Mesenchymal stem cell (in vitro differentiated cells and primary cell): Measurements from ENCODE around the gene CAST.

Experiments used
- DNase-seq: peaks from one replicate; pipeline ENCODE4 v3.0.0-alpha.2; 2013
- H2AFZ ChIP-seq: one replicate; pipeline ENCODE4 v1.6.1; 2013; ENCODE audit warnings: low read depth, mild to moderate bottlenecking, control low read depth, inconsistent platforms, low read length, moderate library complexity
- H2AK5ac ChIP-seq: 2 replicates; pipeline ENCODE4 v1.6.1; 2013; ENCODE audit warnings: low read length, moderate library complexity, mild to moderate bottlenecking, inconsistent platforms; ENCODE audit not compliant: severe bottlenecking
- H2BK120ac ChIP-seq: one replicate; pipeline ENCODE4 v1.6.1; 2013; ENCODE audit warnings: low read depth, mild to moderate bottlenecking, inconsistent platforms, low read length, moderate library complexity
- H2BK12ac ChIP-seq, 2 experiments: one replicate each; pipeline ENCODE4 v1.6.1; 2013; ENCODE audit warnings: inconsistent platforms in 2 of 2, low read length in 2 of 2, mild to moderate bottlenecking in 2 of 2, moderate library complexity in 2 of 2, control low read depth in 1 of 2
- H2BK15ac ChIP-seq: one replicate; pipeline ENCODE4 v1.6.1; 2013; ENCODE audit warnings: mild to moderate bottlenecking, low read depth, inconsistent platforms; ENCODE audit not compliant: poor library complexity, severe bottlenecking
- H2BK5ac ChIP-seq: 2 replicates; pipeline ENCODE4 v1.6.1; 2013; ENCODE audit warnings: low read depth, mild to moderate bottlenecking, low read length, control low read depth, inconsistent platforms; ENCODE audit not compliant: poor library complexity, severe bottlenecking
- H3K14ac ChIP-seq, 2 experiments: one replicate each; pipeline ENCODE4 v1.6.1; 2013; ENCODE audit warnings: inconsistent platforms in 2 of 2, low read length in 2 of 2, control low read depth in 1 of 2, mild to moderate bottlenecking in 1 of 2, moderate library complexity in 1 of 2
- H3K18ac ChIP-seq, 2 experiments: one replicate each; pipeline ENCODE4 v1.6.1; 2013; ENCODE audit warnings: inconsistent platforms in 2 of 2, low read length in 2 of 2, control low read depth in 1 of 2, low read depth in 1 of 2, mild to moderate bottlenecking in 1 of 2
- H3K23ac ChIP-seq, 2 experiments: one replicate each; pipeline ENCODE4 v1.6.1; 2013; ENCODE audit warnings: inconsistent platforms in 2 of 2, low read length in 2 of 2, mild to moderate bottlenecking in 2 of 2, moderate library complexity in 2 of 2, control low read depth in 1 of 2
- H3K27ac ChIP-seq: 2 replicates; pipeline ENCODE4 v1.5.1; 2013; ENCODE audit warnings: mild to moderate bottlenecking, moderate library complexity, low read length, control low read depth, inconsistent platforms; ENCODE audit not compliant: poor library complexity, severe bottlenecking
- H3K27me3 ChIP-seq, 2 experiments: 2 replicates each; pipeline versions ENCODE4 v1.6.1 to v1.7.0; 2013; ENCODE audit warnings: low read length in 2 of 2, mild to moderate bottlenecking in 2 of 2, moderate library complexity in 2 of 2, control low read depth in 1 of 2, inconsistent platforms in 1 of 2; ENCODE audit not compliant: control insufficient read depth in 1 of 2, insufficient read depth in 1 of 2
- H3K36me3 ChIP-seq, 2 experiments: 2 replicates each; pipeline versions ENCODE4 v1.6.1 to v1.7.0; 2013; ENCODE audit warnings: low read length in 2 of 2, control low read depth in 1 of 2, inconsistent platforms in 1 of 2, low read depth in 1 of 2, mild to moderate bottlenecking in 1 of 2; ENCODE audit not compliant: insufficient read depth in 2 of 2, control insufficient read depth in 1 of 2
- H3K4ac ChIP-seq, 2 experiments: one replicate each; pipeline ENCODE4 v1.6.1; 2013; ENCODE audit warnings: inconsistent platforms in 2 of 2, low read length in 2 of 2, mild to moderate bottlenecking in 2 of 2, moderate library complexity in 2 of 2, control low read depth in 1 of 2, low read depth in 1 of 2
- H3K4me1 ChIP-seq: 2 replicates; pipeline ENCODE4 v1.6.1; 2013; ENCODE audit warnings: low read depth, low read length, control low read depth; ENCODE audit not compliant: control insufficient read depth, insufficient read depth
- H3K4me2 ChIP-seq: 2 replicates; pipeline ENCODE4 v1.6.1; 2013; ENCODE audit warnings: low read length, mild to moderate bottlenecking, inconsistent platforms; ENCODE audit not compliant: poor library complexity, severe bottlenecking
- H3K4me3 ChIP-seq, 2 experiments: 2 replicates each; pipeline versions ENCODE4 v1.5.1 to v1.7.0; 2013; ENCODE audit warnings: low read length in 2 of 2, mild to moderate bottlenecking in 2 of 2, control low read depth in 1 of 2, low read depth in 1 of 2; ENCODE audit not compliant: insufficient read depth in 1 of 2
- H3K79me1 ChIP-seq: replicated peaks from 2 replicates; pipeline ENCODE4 v1.6.1; 2013; ENCODE audit warnings: mild to moderate bottlenecking, control low read depth, low read length, inconsistent platforms; ENCODE audit not compliant: poor library complexity, severe bottlenecking
- H3K9ac ChIP-seq: 2 replicates; pipeline ENCODE4 v1.7.0; 2013; ENCODE audit warnings: mild to moderate bottlenecking, low read length, moderate library complexity
- H3K9me3 ChIP-seq: 2 replicates; pipeline ENCODE4 v1.7.0; 2013; ENCODE audit warnings: mild to moderate bottlenecking, low read length; ENCODE audit not compliant: control insufficient read depth
- H4K8ac ChIP-seq: one replicate; pipeline ENCODE4 v1.6.1; 2013; ENCODE audit warnings: inconsistent platforms, mild to moderate bottlenecking, low read length, moderate library complexity
- H4K91ac ChIP-seq: one replicate; pipeline ENCODE4 v1.6.1; 2013; ENCODE audit warnings: mild to moderate bottlenecking, low read length, inconsistent platforms
- WGBS: methylation state at CpG from one replicate; pipeline ENCODE4 v1.1.7; 2013; ENCODE audit warnings: mixed read lengths; 5-methylcytosine and 5-hydroxymethylcytosine counted together

Gene CAST

DNA sequence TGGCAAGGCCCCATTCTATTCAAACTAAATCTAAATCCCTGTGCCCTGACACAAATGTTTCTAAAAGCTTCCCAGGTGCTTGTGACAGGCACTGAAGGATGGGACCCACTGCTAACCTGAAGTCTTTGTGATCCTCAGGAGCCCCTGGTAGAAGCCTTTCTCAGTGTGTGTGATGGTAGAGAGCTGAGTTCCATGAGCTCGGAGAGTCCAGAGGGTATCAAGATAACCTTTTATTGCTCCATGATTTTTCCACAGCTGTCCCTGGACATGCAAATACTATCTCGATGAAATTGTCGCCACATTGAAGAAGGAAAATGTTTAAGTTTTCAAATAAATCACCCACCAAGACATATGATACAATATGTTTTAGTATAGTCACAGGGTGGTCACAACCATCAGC, 7.7 kb downstream of the CAST start:
- Histone ChIP-seq H3K79me1 (peaks cover 28% of the 10 kb centered on the region), H2AK5ac (no peak overlapping the region), H3K9ac (no peak overlapping the region), H4K8ac (no peak overlapping the region), H3K14ac (no peak overlapping the region), H3K27me3 (no peaks in the 10 kb centered on the region), H3K36me3 (peaks cover 0 to 22% of the 10 kb centered on the region in 2 experiments), H2AFZ (no peak overlapping the region), H2BK12ac (no peak overlapping the region), H2BK15ac (no peak overlapping the region), H3K4me3 (no peak overlapping the region), H3K4ac (no peak overlapping the region), H2BK5ac (no peak overlapping the region), H3K18ac (no peak overlapping the region), H3K4me2 (no peak overlapping the region), H2BK120ac (no peak overlapping the region), H4K91ac (no peak overlapping the region), H3K23ac (no peak overlapping the region), H3K27ac (no peak overlapping the region), H3K4me1 (peaks cover 2% of the 10 kb centered on the region), H3K9me3 (no peaks in the 10 kb centered on the region)
- no peak for DNase-seq
- WGBS: 100% methylated on average over 1 of the region's 3 CpGs

- Histone ChIP-seq H3K4me1 (peaks cover 2% of the 10 kb centered on the region), H3K27me3 (no peaks in the 10 kb centered on the region), H3K9me3 (no peaks in the 10 kb centered on the region), H3K79me1 (peaks cover 27% of the 10 kb centered on the region), H3K36me3 (peaks cover 0 to 35% of the 10 kb centered on the region in 2 experiments), H4K91ac (no peak overlapping the region), H2AK5ac (no peak overlapping the region), H2AFZ (no peak overlapping the region), H4K8ac (no peak overlapping the region), H2BK12ac (no peak overlapping the region), H3K18ac (no peak overlapping the region), H3K4ac (no peak overlapping the region), H3K9ac (no peak overlapping the region), H2BK5ac (no peak overlapping the region), H3K27ac (no peak overlapping the region), H3K4me3 (no peak overlapping the region), H2BK120ac (no peak overlapping the region), H3K14ac (no peak overlapping the region), H3K23ac (no peak overlapping the region), H3K4me2 (no peak overlapping the region), H2BK15ac (no peak overlapping the region)
- DNase-seq: no peak
- 98% methylated on average over 5 of the region's 5 CpGs for WGBS
Observed at GRCh38 chr5:96671441-96671840, 9.3 kb downstream of the CAST start.

- Histone ChIP-seq H3K4me2 (no peak overlapping the region), H3K4me3 (no peak overlapping the region), H2BK5ac (no peak overlapping the region), H3K23ac (no peak overlapping the region), H3K14ac (no peak overlapping the region), H4K91ac (no peak overlapping the region), H2BK12ac (no peak overlapping the region), H3K27ac (no peak overlapping the region), H2AFZ (no peak overlapping the region), H3K4ac (no peak overlapping the region), H3K9me3 (no peaks in the 10 kb centered on the region), H3K4me1 (peaks cover 2% of the 10 kb centered on the region), H3K79me1 (peaks cover 28% of the 10 kb centered on the region), H2BK120ac (no peak overlapping the region), H2BK15ac (no peak overlapping the region), H3K27me3 (no peaks in the 10 kb centered on the region), H2AK5ac (no peak overlapping the region), H4K8ac (no peak overlapping the region), H3K36me3 (peaks cover 0 to 49% of the 10 kb centered on the region in 2 experiments), H3K18ac (no peak overlapping the region), H3K9ac (no peak overlapping the region)
- no peak for DNase-seq
Observed at GRCh38 chr5:96673127-96673526, 11.0 kb downstream of the CAST start.

- H3K79me1 ChIP-seq: peaks cover 20% of the 10 kb centered on the region
- no CpG with 5 or more reads among the region's 1 CpG for WGBS
- no peak overlapping the region for H2AK5ac ChIP-seq
- no peak overlapping the region for H3K4me2 ChIP-seq
- no peak overlapping the region for H2AFZ ChIP-seq
- H2BK15ac ChIP-seq: no peak overlapping the region
- no peak overlapping the region for H3K9ac ChIP-seq
- H3K9me3 ChIP-seq: no peaks in the 10 kb centered on the region
- H3K36me3 ChIP-seq: peaks cover 3 to 60% of the 10 kb centered on the region in 2 experiments
- H3K27ac ChIP-seq: no peak overlapping the region
- no peak overlapping the region for H2BK12ac ChIP-seq
- H3K27me3 ChIP-seq: no peaks in the 10 kb centered on the region
- no peak overlapping the region for H3K18ac ChIP-seq
- no peak overlapping the region for H2BK5ac ChIP-seq
- H3K14ac ChIP-seq: no peak overlapping the region
- H4K8ac ChIP-seq: no peak overlapping the region
- no peak overlapping the region for H2BK120ac ChIP-seq
- H3K4me1 ChIP-seq: no peaks in the 10 kb centered on the region
- H4K91ac ChIP-seq: no peak overlapping the region
- DNase-seq: no peak
- H3K4me3 ChIP-seq: no peak overlapping the region
- no peak overlapping the region for H3K4ac ChIP-seq
- no peak overlapping the region for H3K23ac ChIP-seq
Observed at GRCh38 chr5:96675882-96676281, 13.7 kb downstream of the CAST start.
